SU-DHL-6 (cell line): Measurements from ENCODE around the gene TUBA1A.

Experiments
- H2AFZ ChIP-seq: fragments of 200-600 bp; sonication (generic); 2 replicates; pipeline ENCODE4 v1.6.1; 2014; ENCODE audit warnings: low read depth, mild to moderate bottlenecking, moderate library complexity, mixed read lengths, antibody characterized with exemption, low read length; ENCODE audit not compliant: severe bottlenecking
- H3F3A ChIP-seq: fragments of 200-600 bp; shearing (Covaris generic); 2 replicates; pipeline ENCODE4 v1.6.0; 2016; ENCODE audit warnings: antibody characterized with exemption, mild to moderate bottlenecking; ENCODE audit not compliant: insufficient read depth
- H3K27ac ChIP-seq: fragments of 200-600 bp; sonication (generic); 2 replicates; pipeline ENCODE4 v1.5.1; 2016; ENCODE audit warnings: low read depth, mild to moderate bottlenecking, low read length, moderate library complexity, mixed read lengths
- H3K27me3 ChIP-seq: fragments of 200-600 bp; sonication (generic), shearing (Covaris generic); 2 replicates; pipeline ENCODE4 v1.6.0; 2014; ENCODE audit warnings: mild to moderate bottlenecking, low read length
- H3K36me3 ChIP-seq: fragments of 200-600 bp; sonication (generic); 2 replicates; pipeline ENCODE4 v1.6.1; 2014; ENCODE audit warnings: mild to moderate bottlenecking, low read length, mixed read lengths
- H3K4me2 ChIP-seq: fragments of 300-600, 200-600 bp; shearing (Covaris generic), sonication (generic); 2 replicates; pipeline ENCODE4 v1.6.0; 2014; ENCODE audit warnings: low read length, low read depth, mild to moderate bottlenecking; ENCODE audit not compliant: poor library complexity, severe bottlenecking
- H3K4me3 ChIP-seq: fragments of 200-600 bp; sonication (generic); 2 replicates; pipeline ENCODE4 v1.5.1; 2014; ENCODE audit warnings: antibody characterized with exemption, low read length, mild to moderate bottlenecking, mixed read lengths; ENCODE audit not compliant: insufficient read depth, poor library complexity, severe bottlenecking
- H3K79me2 ChIP-seq: fragments of 200-600 bp; sonication (generic); 2 replicates; pipeline ENCODE4 v1.6.1; 2014; ENCODE audit warnings: mild to moderate bottlenecking, low read length, moderate library complexity; ENCODE audit not compliant: insufficient read depth
- H3K9ac ChIP-seq: fragments of 200-600 bp; sonication (generic); 2 replicates; pipeline ENCODE4 v1.7.0; 2014; ENCODE audit warnings: mild to moderate bottlenecking, low read length
- H3K9me2 ChIP-seq: fragments of 200-600 bp; sonication (generic); replicated peaks from 2 replicates; pipeline ENCODE4 v1.6.1; 2014; ENCODE audit warnings: low read length; ENCODE audit not compliant: insufficient read depth
- H3K9me3 ChIP-seq: fragments of 200-600 bp; sonication (generic); 2 replicates; pipeline ENCODE4 v1.6.1; 2014; ENCODE audit warnings: low read length, mixed read lengths; ENCODE audit not compliant: insufficient read depth
- H4K20me1 ChIP-seq: fragments of 200-600 bp; sonication (generic); 2 replicates; pipeline ENCODE4 v1.6.1; 2014; ENCODE audit warnings: low read depth, mild to moderate bottlenecking, antibody characterized with exemption, low read length, moderate library complexity, mixed read lengths
- CTCF ChIP-seq: fragments of 200-600 bp; sonication (generic); IDR thresholded peaks from one replicate; pipeline ENCODE4 v1.5.1; 2017; ENCODE audit warnings: antibody characterized with exemption, mild to moderate bottlenecking, low read length, moderate library complexity; ENCODE audit not compliant: insufficient read depth, poor library complexity, severe bottlenecking
- EZH2phosphoT487 ChIP-seq: fragments of 200-600 bp; sonication (generic), shearing (Covaris generic); conservative IDR thresholded peaks from 2 replicates; pipeline ENCODE4 v1.6.1; 2018; ENCODE audit warnings: mild to moderate bottlenecking, antibody characterized with exemption, low read length, moderate library complexity, mixed read lengths

The TUBA1A gene

DNA sequence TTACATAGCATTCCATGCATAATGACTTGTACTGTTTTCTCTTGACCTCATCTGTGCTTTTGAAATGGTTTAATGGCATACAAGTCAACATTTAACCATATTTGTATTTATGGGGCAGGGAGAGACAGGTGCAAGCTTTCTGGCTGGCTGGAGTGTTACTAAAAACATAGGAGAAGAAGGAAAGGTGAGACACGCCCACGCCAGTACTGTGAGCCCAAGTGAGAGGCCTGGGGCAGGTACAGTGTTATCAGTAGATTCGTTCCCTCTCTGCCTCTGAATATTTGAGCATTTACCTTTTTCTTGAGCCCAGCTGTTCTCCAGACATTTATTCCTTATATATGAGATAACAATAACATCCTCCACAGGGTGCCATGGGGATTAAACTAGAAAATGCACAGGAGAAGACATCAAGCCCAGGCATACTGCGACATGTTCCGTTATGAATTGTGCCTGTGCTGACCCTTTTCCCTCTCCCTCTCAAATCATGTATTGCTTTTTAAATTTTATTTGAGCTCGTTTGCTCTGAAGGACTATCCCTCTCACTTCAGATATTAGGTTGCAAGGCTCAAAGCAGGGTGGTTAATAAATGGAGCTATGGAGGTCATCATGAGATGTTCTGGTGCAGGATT lies 41.4 kb upstream of the TUBA1A start:
- Histone ChIP-seq H4K20me1 (no peaks in the 10 kb centered on the region), H3K9me3 (no peaks in the 10 kb centered on the region)
- TF ChIP-seq CTCF = no peak
- TF ChIP-seq EZH2phosphoT487 = no peak

DNA sequence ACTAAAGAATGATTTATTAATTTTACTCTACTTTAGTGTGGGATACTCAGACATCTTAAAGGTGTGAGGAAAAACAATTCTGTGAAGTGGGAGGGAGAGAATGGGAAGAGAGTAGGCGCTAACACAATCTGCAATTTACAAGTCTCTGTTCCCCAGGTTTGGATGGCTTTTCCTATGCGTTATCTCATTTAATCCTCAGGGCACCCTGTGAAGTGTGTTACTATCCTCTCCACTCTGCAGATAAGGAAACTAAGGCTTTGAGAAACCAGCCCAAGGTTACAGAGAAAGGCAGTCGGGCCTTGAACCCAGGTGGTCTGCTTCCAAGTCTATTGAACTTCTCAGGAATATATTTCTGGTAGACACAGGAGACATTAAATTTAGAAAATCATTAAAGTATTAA lies 39.8 kb upstream of the TUBA1A start:
- Histone ChIP-seq H3K36me3 (no peaks in the 10 kb centered on the region), H4K20me1 (no peaks in the 10 kb centered on the region), H3K4me2 (no peak overlapping the region), H3K27me3 (no peaks in the 10 kb centered on the region), H3K9me2 (no peaks in the 10 kb centered on the region), H3K27ac (no peak overlapping the region), H3K79me2 (no peaks in the 10 kb centered on the region), H3F3A (no peaks in the 10 kb centered on the region), H3K4me3 (no peak overlapping the region), H3K9me3 (no peaks in the 10 kb centered on the region), H3K9ac (no peak overlapping the region), H2AFZ (no peak overlapping the region)
- TF ChIP-seq EZH2phosphoT487 (no peak), CTCF (no peak)

More for the DNA sequence above, 41.4 kb upstream of the TUBA1A start:
- Histone ChIP-seq H3K79me2 (no peaks in the 10 kb centered on the region), H3K4me2 (no peak overlapping the region), H3K27ac (no peak overlapping the region), H3K9ac (no peak overlapping the region), H3K4me3 (no peak overlapping the region), H3K9me2 (no peaks in the 10 kb centered on the region), H3F3A (no peaks in the 10 kb centered on the region), H2AFZ (no peak overlapping the region), H3K36me3 (no peaks in the 10 kb centered on the region), H3K27me3 (no peaks in the 10 kb centered on the region)

GRCh38 chr12:49227713-49228112 lies 38.8 kb upstream of the TUBA1A start:
- H4K20me1 ChIP-seq = no peaks in the 10 kb centered on the region
- no peak overlapping the region for H3K9ac ChIP-seq
- no peaks in the 10 kb centered on the region for H3F3A ChIP-seq
- no peaks in the 10 kb centered on the region for H3K27me3 ChIP-seq
- no peaks in the 10 kb centered on the region for H3K79me2 ChIP-seq
- H3K27ac ChIP-seq = no peak overlapping the region
- H2AFZ ChIP-seq = no peak overlapping the region
- TF ChIP-seq CTCF = no peak
- no peak for TF ChIP-seq EZH2phosphoT487
- no peaks in the 10 kb centered on the region for H3K9me3 ChIP-seq
- no peak overlapping the region for H3K4me2 ChIP-seq
- no peak overlapping the region for H3K4me3 ChIP-seq
- H3K9me2 ChIP-seq = no peaks in the 10 kb centered on the region
- H3K36me3 ChIP-seq = no peaks in the 10 kb centered on the region
